Vagina (tissue), 2 donors: ENCODE data around the gene LRRFIP2.

Source experiments
- POLR2A ChIP-seq, 2 donors: fragments of 450-650 bp; IDR thresholded peaks; one replicate each; pipeline ENCODE4 v1.6.1; 2017; ENCODE audit warnings: antibody characterized with exemption in 2 of 2, mild to moderate bottlenecking in 2 of 2, moderate library complexity in 2 of 2
- TF ChIP-seq, protein P1 (sequence below), 3 experiments: fragments of 450-650 bp in 2 of 3; fragments of 200-600 bp in 1 of 3; sonication (generic) in 1 of 3; IDR thresholded peaks; one replicate each; pipeline ENCODE4 v1.5.1; 2017 to 2019; ENCODE audit warnings: antibody characterized with exemption in 3 of 3, mild to moderate bottlenecking in 2 of 3, moderate library complexity in 2 of 3

DNA sequence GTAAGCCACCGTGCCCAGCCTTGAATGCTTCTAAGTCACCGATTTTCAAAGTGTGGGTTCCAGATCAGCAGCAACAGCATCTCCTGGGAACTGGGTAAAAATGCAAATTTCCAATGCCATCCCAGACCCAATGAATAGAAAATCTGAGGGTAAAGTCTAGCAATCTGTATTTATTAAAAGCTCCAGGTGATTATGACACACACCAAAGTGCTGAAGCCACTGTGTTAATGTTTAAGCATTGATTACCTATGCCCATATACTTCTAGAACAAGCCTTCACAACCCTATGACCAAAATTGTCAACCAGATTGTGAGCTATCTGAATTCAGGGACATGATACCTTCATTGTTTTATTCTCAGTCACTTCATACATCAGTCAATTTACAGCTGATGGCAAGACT is 86.5 kb downstream of the LRRFIP2 start:
- TF ChIP-seq POLR2A (IDR thresholded peaks at IDR 0.05), result no peak
- TF ChIP-seq, protein P1, sequence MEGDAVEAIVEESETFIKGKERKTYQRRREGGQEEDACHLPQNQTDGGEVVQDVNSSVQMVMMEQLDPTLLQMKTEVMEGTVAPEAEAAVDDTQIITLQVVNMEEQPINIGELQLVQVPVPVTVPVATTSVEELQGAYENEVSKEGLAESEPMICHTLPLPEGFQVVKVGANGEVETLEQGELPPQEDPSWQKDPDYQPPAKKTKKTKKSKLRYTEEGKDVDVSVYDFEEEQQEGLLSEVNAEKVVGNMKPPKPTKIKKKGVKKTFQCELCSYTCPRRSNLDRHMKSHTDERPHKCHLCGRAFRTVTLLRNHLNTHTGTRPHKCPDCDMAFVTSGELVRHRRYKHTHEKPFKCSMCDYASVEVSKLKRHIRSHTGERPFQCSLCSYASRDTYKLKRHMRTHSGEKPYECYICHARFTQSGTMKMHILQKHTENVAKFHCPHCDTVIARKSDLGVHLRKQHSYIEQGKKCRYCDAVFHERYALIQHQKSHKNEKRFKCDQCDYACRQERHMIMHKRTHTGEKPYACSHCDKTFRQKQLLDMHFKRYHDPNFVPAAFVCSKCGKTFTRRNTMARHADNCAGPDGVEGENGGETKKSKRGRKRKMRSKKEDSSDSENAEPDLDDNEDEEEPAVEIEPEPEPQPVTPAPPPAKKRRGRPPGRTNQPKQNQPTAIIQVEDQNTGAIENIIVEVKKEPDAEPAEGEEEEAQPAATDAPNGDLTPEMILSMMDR (IDR thresholded peaks at IDR 0.05), result no peak
